H1 (cell line): ENCODE measurements around the gene MRM2. TPM values are rescaled to one million over a fixed set of nuclear protein-coding genes. Genes with fewer than 3 reads are reported as not detected.

Source experiments
- CTCF ChIA-PET: fragments of 300-600 bp; sonication (Branson Sonifier 250); formaldehyde crosslinking; loops from one replicate; lab custom pipeline; 2021; ENCODE audit not compliant: partially characterized antibody; lab: Charles Lee
- POLR2A ChIA-PET: fragments of 300-600 bp; sonication (Branson Sonifier 250); formaldehyde crosslinking; loops from one replicate; lab custom pipeline; 2021; ENCODE audit warnings: inconsistent platforms; ENCODE audit not compliant: partially characterized antibody; lab: Charles Lee
- DNase-seq, 2 experiments: peaks; one replicate each; pipeline versions ENCODE4 v3.0.0 to v3.0.0-alpha.2; 2010 to 2022; ENCODE audit warnings: low spot score in 2 of 2, low read depth in 1 of 2, mixed read lengths in 1 of 2
- FAIRE-seq: peaks from 2 replicates; lab custom pipeline; 2011; peaks lifted over from hg19 to GRCh38; lab: Jason Lieb, UNC
- H2AFZ ChIP-seq: 2 replicates; pipeline ENCODE4 v1.8.1; 2012; ENCODE audit warnings: low read length, inconsistent platforms
- H2AK5ac ChIP-seq: 2 replicates; pipeline ENCODE4 v1.6.1; 2013; ENCODE audit warnings: low read depth, low read length
- H2BK120ac ChIP-seq: replicated peaks from 2 replicates; pipeline ENCODE3; 2013; ENCODE audit warnings: low read depth, low read length, inconsistent platforms
- H2BK12ac ChIP-seq: 2 replicates; pipeline ENCODE4 v1.6.1; 2013; ENCODE audit warnings: low read depth, low read length
- H2BK15ac ChIP-seq: 2 replicates; pipeline ENCODE4 v1.6.1; 2013; ENCODE audit warnings: low read length
- H2BK20ac ChIP-seq: 2 replicates; pipeline ENCODE4 v1.6.1; 2013; ENCODE audit warnings: low read length
- H2BK5ac ChIP-seq: 2 replicates; pipeline ENCODE4 v1.6.1; 2013; ENCODE audit warnings: low read depth, low read length
- H3K14ac ChIP-seq: 2 replicates; pipeline ENCODE4 v1.6.1; 2013; ENCODE audit warnings: inconsistent platforms; ENCODE audit not compliant: insufficient read length
- H3K18ac ChIP-seq: 2 replicates; pipeline ENCODE4 v1.6.1; 2013; ENCODE audit warnings: low read length; ENCODE audit errors: extremely low read depth
- H3K23ac ChIP-seq: 2 replicates; pipeline ENCODE4 v1.6.1; 2013; ENCODE audit warnings: inconsistent platforms; ENCODE audit not compliant: insufficient read length
- H3K23me2 ChIP-seq: 2 replicates; pipeline ENCODE4 v1.6.1; 2013; ENCODE audit warnings: low read depth, low read length
- H3K27ac ChIP-seq: 2 replicates; pipeline ENCODE4 v1.6.1; 2011; ENCODE audit warnings: low read depth, low read length, inconsistent platforms
- H3K27me3 ChIP-seq, 4 experiments: replicated peaks in 1 of 4; 1 replicate in 1 of 4; 2 replicates in 3 of 4; pipeline versions ENCODE4 v1.6.1 to v1.8.1; 2011 to 2013; ENCODE audit warnings: low read length in 3 of 4, mild to moderate bottlenecking in 3 of 4, inconsistent platforms in 2 of 4, mixed read lengths in 2 of 4, moderate library complexity in 1 of 4; ENCODE audit not compliant: control insufficient read depth in 3 of 4, insufficient read depth in 3 of 4; ENCODE audit errors: extremely low read depth in 1 of 4
- H3K36me3 ChIP-seq, 4 experiments: 2 replicates each; pipeline versions ENCODE4 v1.6.1 to v1.8.1; 2011 to 2013; ENCODE audit warnings: mild to moderate bottlenecking in 4 of 4, low read length in 3 of 4, moderate library complexity in 2 of 4, control low read depth in 1 of 4, inconsistent platforms in 1 of 4; ENCODE audit not compliant: insufficient read depth in 4 of 4, control insufficient read depth in 2 of 4
- H3K4ac ChIP-seq: replicated peaks from 2 replicates; pipeline ENCODE3; 2013; ENCODE audit warnings: low read length, low read depth, mixed read lengths, inconsistent platforms; ENCODE audit not compliant: insufficient read length
- H3K4me1 ChIP-seq, 4 experiments: replicated peaks in 1 of 4; 1 replicate in 1 of 4; 2 replicates in 3 of 4; pipeline versions ENCODE4 v1.6.1 to v1.8.1; 2011 to 2013; ENCODE audit warnings: low read length in 3 of 4, inconsistent platforms in 2 of 4, mixed read lengths in 1 of 4; ENCODE audit not compliant: insufficient read depth in 4 of 4, control insufficient read depth in 3 of 4
- H3K4me2 ChIP-seq, 2 experiments: 2 replicates each; pipeline versions ENCODE4 v1.6.1 to v1.8.1; 2011 to 2013; ENCODE audit warnings: low read depth in 2 of 2, low read length in 2 of 2, control low read depth in 1 of 2, inconsistent platforms in 1 of 2, mild to moderate bottlenecking in 1 of 2; ENCODE audit not compliant: insufficient read depth in 1 of 2
- H3K4me3 ChIP-seq, 4 experiments: fragments of 200-600, 300-600 bp in 1 of 4; sonication (generic), shearing (Covaris generic), sonication (Bioruptor Twin) in 1 of 4; 2 replicates each; pipeline versions ENCODE4 v1.5.1 to v1.8.1; 2011 to 2016; ENCODE audit warnings: low read length in 4 of 4, low read depth in 3 of 4, control low read depth in 2 of 4, inconsistent platforms in 2 of 4, mild to moderate bottlenecking in 2 of 4, mixed read lengths in 1 of 4, moderate library complexity in 1 of 4; ENCODE audit not compliant: insufficient read depth in 2 of 4; ENCODE audit errors: extremely low read depth in 1 of 4
- H3K56ac ChIP-seq: replicated peaks from 2 replicates; pipeline ENCODE3; 2013; ENCODE audit warnings: low read depth, mild to moderate bottlenecking, mixed read lengths, low read length, inconsistent platforms; ENCODE audit not compliant: insufficient read length
- H3K79me1 ChIP-seq: 2 replicates; pipeline ENCODE4 v1.6.1; 2013; ENCODE audit warnings: low read depth, low read length, control low read depth
- H3K79me2 ChIP-seq, 2 experiments: 2 replicates each; pipeline versions ENCODE4 v1.6.1 to v1.8.1; 2012 to 2013; ENCODE audit warnings: low read length in 2 of 2, mild to moderate bottlenecking in 2 of 2, inconsistent platforms in 1 of 2; ENCODE audit not compliant: insufficient read depth in 2 of 2, control insufficient read depth in 1 of 2
- H3K9ac ChIP-seq, 4 experiments: replicated peaks in 1 of 4; 1 replicate in 1 of 4; 2 replicates in 3 of 4; pipeline versions ENCODE4 v1.6.1 to v1.8.1; 2011 to 2013; ENCODE audit warnings: low read depth in 3 of 4, low read length in 3 of 4, control low read depth in 2 of 4, mild to moderate bottlenecking in 2 of 4, moderate library complexity in 2 of 4, inconsistent platforms in 1 of 4; ENCODE audit errors: extremely low read depth in 1 of 4
- H3K9me3 ChIP-seq, 2 experiments: 2 replicates each; pipeline versions ENCODE4 v1.6.1 to v1.8.1; 2012 to 2013; ENCODE audit warnings: mild to moderate bottlenecking in 2 of 2, moderate library complexity in 2 of 2, control low read depth in 1 of 2, inconsistent platforms in 1 of 2, low read depth in 1 of 2, low read length in 1 of 2, mixed read lengths in 1 of 2; ENCODE audit not compliant: insufficient read depth in 2 of 2
- H4K20me1 ChIP-seq, 2 experiments: replicated peaks in 1 of 2; 2 replicates each; pipeline versions ENCODE3 to v1.8.1; 2011 to 2013; ENCODE audit warnings: inconsistent platforms in 2 of 2, low read length in 2 of 2, mild to moderate bottlenecking in 1 of 2; ENCODE audit not compliant: insufficient read depth in 2 of 2, control insufficient read depth in 1 of 2
- H4K5ac ChIP-seq: 2 replicates; pipeline ENCODE4 v1.6.1; 2013; ENCODE audit warnings: low read length, low read depth, mixed read lengths, inconsistent platforms; ENCODE audit not compliant: insufficient read length
- H4K8ac ChIP-seq: 2 replicates; pipeline ENCODE4 v1.8.0; 2013; ENCODE audit warnings: mild to moderate bottlenecking, moderate library complexity, low read length, inconsistent platforms; ENCODE audit not compliant: insufficient read depth; ENCODE audit errors: extremely low read depth
- H4K91ac ChIP-seq: replicated peaks from 2 replicates; pipeline ENCODE3; 2013; ENCODE audit warnings: low read length, mixed read lengths, inconsistent platforms; ENCODE audit not compliant: insufficient read length
- BCL11A ChIP-seq, 2 experiments: IDR thresholded peaks; one replicate each; pipeline ENCODE4 v1.6.1; 2011; ENCODE audit warnings: low read depth in 2 of 2, low read length in 2 of 2, mild to moderate bottlenecking in 2 of 2
- CBX5 ChIP-seq: fragments of 300-800, 300-1000 bp; sonication (generic); IDR thresholded peaks from 2 replicates; pipeline ENCODE4 v1.7.1; 2016; ENCODE audit warnings: antibody characterized with exemption, low read length, low read depth
- EP300 ChIP-seq, 2 experiments: IDR thresholded peaks; 1 replicate in 1 of 2; 2 replicates in 1 of 2; pipeline ENCODE4 v1.6.1; 2011 to 2012; ENCODE audit warnings: low read depth in 2 of 2, low read length in 2 of 2, mild to moderate bottlenecking in 2 of 2, borderline replicate concordance in 1 of 2, inconsistent platforms in 1 of 2, moderate library complexity in 1 of 2
- GABPA ChIP-seq: IDR thresholded peaks from 2 replicates; pipeline ENCODE4 v1.6.1; 2011; ENCODE audit warnings: mild to moderate bottlenecking, low read length, moderate library complexity, borderline replicate concordance; ENCODE audit not compliant: insufficient read depth
- TEAD4 ChIP-seq: IDR thresholded peaks from 2 replicates; pipeline ENCODE4 v1.6.1; 2012; ENCODE audit warnings: low read depth, low read length, inconsistent platforms, mixed read lengths
- WGBS, 2 experiments: shearing (Covaris generic) in 1 of 2; methylation state at CpG; one replicate each; pipeline versions ENCODE4 v1.1.6 to v1.1.7; 2013 to 2015; ENCODE audit warnings: low lambda C conversion rate in 2 of 2, mixed read lengths in 2 of 2, inconsistent platforms in 1 of 2, low coverage in 1 of 2, missing lambda C conversion rate in 1 of 2; ENCODE audit not compliant: insufficient replicate concordance in 2 of 2, insufficient coverage in 1 of 2, insufficient read length in 1 of 2; ENCODE audit errors: extremely low coverage in 1 of 2, missing lambda C conversion rate in 1 of 2; 5-methylcytosine and 5-hydroxymethylcytosine counted together
- polyA plus RNA-seq, 7 experiments: library from polyadenylated mRNA; depleted of rRNA in 3 of 7; stranded (reverse) in 5 of 7; unstranded in 2 of 7; fragments of >200 nt in 5 of 7; fragments of 200-250 nt in 2 of 7; gene quantifications; 1 replicate in 5 of 7; 2 replicates in 1 of 7; 4 replicates in 1 of 7; pipeline versions ENCODE4 v1.2.1 to v1.2.3, GENCODE V29; 2011 to 2013; ENCODE audit warnings: missing spikeins in 2 of 7, mixed read lengths in 2 of 7
- total RNA-seq: library from RNA; stranded (reverse); fragmentation: NEBNext Ultra II Directional; extraction: Animal tissue kit (Norgen Biotek cat#: 25700); gene quantifications from 2 replicates; pipeline ENCODE4 v1.2.1, GENCODE V29; 2021

MRM2 gene
- total and polyA plus RNA-seq, 2 of the 8 experiments (the other 6 are each of a cell fraction or from before 2014, with no cell fraction given): 17.2 to 38.6 TPM

- no peak overlapping the region for H3K14ac ChIP-seq
- H3K79me2 ChIP-seq: peaks cover 0 to 44% of the 10 kb centered on the region in 2 experiments; a peak in 3 of 4 replicates
- H3K27me3 ChIP-seq: no peaks in the 10 kb centered on the region
- DNase-seq (no peak), FAIRE-seq (no peak)
- no peak overlapping the region for H3K56ac ChIP-seq
- H4K5ac ChIP-seq: no peak overlapping the region
- no peak overlapping the region for H3K4ac ChIP-seq
- no peak overlapping the region for H2BK20ac ChIP-seq
- H3K36me3 ChIP-seq: peaks cover 9 to 35% (median 27%) of the 10 kb centered on the region in 4 experiments; a peak in 7 of 8 replicates
- no peak overlapping the region for H4K91ac ChIP-seq
- no peak overlapping the region for H2BK12ac ChIP-seq
- H4K8ac ChIP-seq: no peak overlapping the region
- H2BK5ac ChIP-seq: no peak overlapping the region
- H3K79me1 ChIP-seq: peaks cover 20% of the 10 kb centered on the region
- H4K20me1 ChIP-seq: peaks cover 5 to 18% of the 10 kb centered on the region in 2 experiments
- no peak overlapping the region for H3K23ac ChIP-seq
- H2AFZ ChIP-seq: no peak overlapping the region
- H2BK15ac ChIP-seq: no peak overlapping the region
- POLR2A ChIA-PET: interaction anchor here (1.1 kb wide), 1 partner anchor 10 kb away, joined by 3 read pairs; no protein-coding TSS in a partner anchor
- no peak overlapping the region for H3K18ac ChIP-seq
- CTCF ChIA-PET: interaction anchor here (1.7 kb wide), 2 partner anchors 9 to 12 kb away, joined by 3 read pairs; no protein-coding TSS in a partner anchor
- H3K23me2 ChIP-seq: no peaks in the 10 kb centered on the region
- no peak overlapping the region for H2AK5ac ChIP-seq
- no peaks in the 10 kb centered on the region for H3K9me3 ChIP-seq
- H3K4me3 ChIP-seq: no peak overlapping the region
- H3K9ac ChIP-seq: no peak overlapping the region
- no peak overlapping the region for H3K27ac ChIP-seq
- WGBS, 2 experiments: 95% methylated on average over 14 of the region's 14 CpGs; no CpG with 5 or more reads in 1 of the 2 experiments
- no peaks in the 10 kb centered on the region; a peak in 1 of 7 replicates for H3K4me1 ChIP-seq
- no peak overlapping the region for H3K4me2 ChIP-seq
- H2BK120ac ChIP-seq: no peak overlapping the region
- TF ChIP-seq TEAD4: no peak
- TF ChIP-seq CBX5: no peak
- TF ChIP-seq GABPA: no peak
- TF ChIP-seq BCL11A (IDR thresholded peaks at IDR 0.05; ENCODE audit: low read depth in 2 of 2, low read length in 2 of 2): no peak
- no peak for TF ChIP-seq EP300 (IDR thresholded peaks at IDR 0.05; ENCODE audit: borderline replicate concordance in 1 of 2, low read depth in 2 of 2, low read length in 2 of 2)
Observed at GRCh38 chr7:2225336-2225735, 16.7 kb downstream of the MRM2 start.
